Prostate gland (tissue), 2 donors: ENCODE results near the gene PTPRM. TPM values are rescaled to one million over a fixed set of nuclear protein-coding genes. Genes with fewer than 3 reads are reported as not detected.

Experiments used
- DNase-seq: peaks from one replicate; pipeline ENCODE4 v3.0.0-alpha.2; 2019; ENCODE audit warnings: low spot score
- H3K27ac ChIP-seq, 2 donors: fragments of 200-600 bp; sonication (generic); 2 replicates each; pipeline ENCODE4 v1.5.1; 2017 to 2019
- H3K27me3 ChIP-seq: fragments of 200-600 bp; sonication (generic); replicated peaks from 2 replicates; pipeline ENCODE4 v1.5.1; 2019; ENCODE audit not compliant: insufficient read depth
- H3K36me3 ChIP-seq, 2 donors: fragments of 200-600 bp; sonication (generic); 1 replicate in 1 of 2; 2 replicates in 1 of 2; pipeline versions ENCODE4 v1.5.1 to v1.8.1; 2017 to 2019
- H3K4me1 ChIP-seq: fragments of 200-600 bp; sonication (generic); replicated peaks from 2 replicates; pipeline ENCODE4 v1.5.1; 2019
- H3K4me3 ChIP-seq, 2 donors: fragments of 200-600 bp; sonication (generic); 2 replicates each; pipeline ENCODE4 v1.5.1; 2017 to 2019
- H3K9me3 ChIP-seq: fragments of 200-600 bp; sonication (generic); 2 replicates; pipeline ENCODE4 v1.5.1; 2017
- CTCF ChIP-seq, 4 experiments: fragments of 200-600 bp in 2 of 4; fragments of 450-650 bp in 2 of 4; sonication (generic) in 2 of 4; IDR thresholded peaks; 1 replicate in 3 of 4; 2 replicates in 1 of 4; pipeline ENCODE4 v1.5.1; 2016 to 2019; ENCODE audit warnings: antibody characterized with exemption in 4 of 4, mild to moderate bottlenecking in 2 of 4, moderate library complexity in 2 of 4
- POLR2A ChIP-seq: fragments of 450-650 bp; IDR thresholded peaks from one replicate; pipeline ENCODE4 v1.6.1; 2016; ENCODE audit warnings: antibody characterized with exemption, mild to moderate bottlenecking
- POLR2AphosphoS5 ChIP-seq: sonication (generic); formaldehyde crosslinking; IDR thresholded peaks from one replicate; pipeline ENCODE4 v1.6.1; 2017; ENCODE audit warnings: antibody characterized with exemption
- WGBS: methylation state at CpG from one replicate; pipeline ENCODE4 v1.1.5; 2018; 5-methylcytosine and 5-hydroxymethylcytosine counted together
- intact Hi-C: fragments of 100-400 bp; cut with DNase I; formaldehyde crosslinking; loops from one replicate; pipeline ENCODE4 v1.14.2; 2022
- total RNA-seq, 2 donors: library from RNA; depleted of rRNA; stranded (reverse); fragments of >200 nt; gene quantifications; one replicate each; pipeline ENCODE4 v1.1.0, GENCODE V29; 2016

Gene PTPRM
- total RNA-seq, 2 donors from 2014 or later, result 32.9 to 92.6 TPM

- Histone ChIP-seq H3K4me1 (no peaks in the 10 kb centered on the region), H3K9me3 (no peaks in the 10 kb centered on the region), H3K27me3 (no peaks in the 10 kb centered on the region), H3K27ac (no peak overlapping the region), H3K4me3 (no peak overlapping the region), H3K36me3 (no peaks in the 10 kb centered on the region)
- intact Hi-C loops, result no loop called here
- 48% methylated on average over 1 of the region's 1 CpG for WGBS
- DNase-seq, result no peak
- TF ChIP-seq POLR2A (no peak), CTCF (IDR thresholded peaks at IDR 0.05) (no peak), POLR2AphosphoS5 (no peak)
Measured at GRCh38 chr18:7577706-7578105, 10.6 kb downstream of the PTPRM start.

- Histone ChIP-seq H3K36me3 (no peaks in the 10 kb centered on the region), H3K9me3 (no peaks in the 10 kb centered on the region), H3K27ac (no peak overlapping the region), H3K4me1 (no peaks in the 10 kb centered on the region), H3K27me3 (no peaks in the 10 kb centered on the region), H3K4me3 (no peak overlapping the region)
- 84% methylated on average over 3 of the region's 3 CpGs for WGBS
- DNase-seq, result no peak
- intact Hi-C loops, result no loop called here
- TF ChIP-seq CTCF (IDR thresholded peaks at IDR 0.05) (no peak), POLR2A (no peak), POLR2AphosphoS5 (no peak)
Measured at GRCh38 chr18:7579176-7579917, 12.2 kb downstream of the PTPRM start.

DNA sequence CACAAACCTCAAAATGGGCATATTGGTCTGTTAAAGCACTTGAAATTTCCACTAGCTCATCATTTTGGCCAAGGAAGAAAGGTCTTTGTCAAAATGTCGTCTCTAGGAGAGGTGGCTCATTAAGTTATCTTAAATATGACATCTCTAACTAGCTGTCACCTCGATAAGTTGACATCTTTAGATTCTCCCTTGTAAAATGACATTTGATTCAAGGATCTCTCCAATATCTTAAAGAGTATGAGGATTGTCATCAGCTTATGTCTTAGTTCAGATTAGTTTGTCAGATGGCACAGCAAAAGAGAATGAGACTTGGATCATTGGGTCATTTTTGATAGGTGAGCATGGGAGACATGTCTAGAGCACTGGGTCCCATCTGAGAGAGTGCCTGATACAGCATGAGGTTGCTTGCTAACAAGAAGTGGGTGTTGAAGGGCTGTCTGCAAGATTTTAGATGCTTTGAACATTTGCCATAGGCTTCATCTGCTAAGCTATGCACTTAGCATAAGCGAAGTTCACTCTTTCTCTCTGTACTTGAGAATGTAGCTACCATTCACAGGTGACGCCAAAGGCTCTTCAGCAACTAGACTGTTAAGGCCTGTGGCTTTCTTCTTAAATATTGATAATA lies 12.9 kb downstream of the PTPRM start:
- H3K4me1 ChIP-seq, result no peaks in the 10 kb centered on the region
- H3K27me3 ChIP-seq, result no peaks in the 10 kb centered on the region
- no peak for TF ChIP-seq CTCF (IDR thresholded peaks at IDR 0.05)
- TF ChIP-seq POLR2AphosphoS5, result no peak
- no peak for TF ChIP-seq POLR2A
- H3K36me3 ChIP-seq, result no peaks in the 10 kb centered on the region
- H3K9me3 ChIP-seq, result no peaks in the 10 kb centered on the region
- no peak overlapping the region for H3K27ac ChIP-seq
- 91% methylated on average over 4 of the region's 4 CpGs for WGBS
- intact Hi-C loops, result no loop called here
- no peak overlapping the region for H3K4me3 ChIP-seq
- DNase-seq, result no peak

DNA sequence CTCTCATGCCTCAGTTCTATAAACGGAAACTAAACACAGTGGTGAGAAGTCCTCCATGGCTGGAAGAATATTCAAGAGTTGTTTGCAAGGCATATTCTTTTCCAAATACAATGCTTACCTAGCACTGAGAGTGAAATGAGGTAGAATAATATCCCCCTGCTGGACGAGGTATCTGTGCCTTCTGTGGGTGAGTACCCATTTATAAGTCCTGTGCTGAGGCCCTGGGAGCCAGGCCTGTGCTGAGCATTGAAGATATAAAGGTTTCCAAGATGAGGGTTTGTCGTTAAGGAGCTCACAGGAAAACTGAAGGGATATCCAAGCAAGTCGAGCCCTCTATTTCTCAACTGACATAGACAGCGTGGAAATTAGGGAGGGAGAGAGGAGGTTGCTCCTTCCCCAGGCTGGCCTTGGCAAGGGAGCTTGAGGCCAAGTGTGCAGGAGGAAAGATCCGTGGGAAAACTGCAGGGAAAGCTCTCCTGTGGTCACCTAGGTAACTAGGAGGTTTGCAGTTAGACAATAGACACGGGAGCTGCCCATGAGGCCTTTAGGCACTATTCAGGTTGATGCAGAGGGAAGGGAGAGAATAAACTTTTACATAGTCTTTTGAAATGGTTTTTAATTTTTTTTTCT lies 17.6 kb downstream of the PTPRM start:
- intact Hi-C loops, result no loop called here
- no peak for DNase-seq

More for the DNA sequence above, 17.6 kb downstream of the PTPRM start:
- Histone ChIP-seq H3K4me3 (no peak overlapping the region), H3K36me3 (no peaks in the 10 kb centered on the region), H3K4me1 (no peaks in the 10 kb centered on the region), H3K9me3 (no peaks in the 10 kb centered on the region), H3K27ac (no peak overlapping the region), H3K27me3 (no peaks in the 10 kb centered on the region)
- 64% methylated on average over 7 of the region's 7 CpGs for WGBS
- TF ChIP-seq POLR2AphosphoS5, result no peak
- no peak for TF ChIP-seq POLR2A
- TF ChIP-seq CTCF (IDR thresholded peaks at IDR 0.05), result no peak
